Measurements from ENCODE around the gene MEGF8.

MEGF8 gene

GRCh38 chr19:42422092-42422900 is 96.9 kb downstream of the MEGF8 start:
- no peak for DNase-seq

GRCh38 chr19:42422901-42423461 is 97.5 kb downstream of the MEGF8 start:
- DNase-seq, result no peak

- DNase-seq, result peak; percentile 24 to 67
Measured at GRCh38 chr19:42423462-42424344, 98.3 kb downstream of the MEGF8 start.

GRCh38 chr19:42424345-42424707 is 98.9 kb downstream of the MEGF8 start:
- DNase-seq, result no peak

GRCh38 chr19:42424712-42425131 is 99.3 kb downstream of the MEGF8 start:
- no peak for DNase-seq

- no peak for DNase-seq
Measured at GRCh38 chr19:42426643-42427042, 101.2 kb downstream of the MEGF8 start.

- DNase-seq, result no peak
Measured at GRCh38 chr19:42427313-42427712, 101.9 kb downstream of the MEGF8 start, which contains the start of gene LIPE. LIPE (minus strand) TSS chr19:42427388; CDS start chr19:42427149, 239 bp downstream.
